Putamen (tissue), 1 donor: ENCODE data around the gene CHMP4B.

ENCODE experiments used
- DNase-seq: peaks from one replicate; pipeline ENCODE4 v3.0.0-alpha.2; 2016; ENCODE audit warnings: low spot score

The CHMP4B gene

GRCh38 chr20:33863440-33864323 lies 52.5 kb downstream of the CHMP4B start:
- no peak for DNase-seq

GRCh38 chr20:33864324-33864963 lies 53.3 kb downstream of the CHMP4B start:
- no peak for DNase-seq

GRCh38 chr20:33865761-33866370 lies 54.7 kb downstream of the CHMP4B start:
- no peak for DNase-seq

GRCh38 chr20:33866398-33867100 lies 55.4 kb downstream of the CHMP4B start:
- DNase-seq, result no peak

GRCh38 chr20:33868042-33868441 lies 56.9 kb downstream of the CHMP4B start:
- no peak for DNase-seq

- no peak for DNase-seq
Measured at GRCh38 chr20:33868595-33868994, 57.4 kb downstream of the CHMP4B start.

GRCh38 chr20:33869283-33869682 lies 58.1 kb downstream of the CHMP4B start:
- no peak for DNase-seq

- no peak for DNase-seq
Measured at GRCh38 chr20:33871362-33871761, 60.2 kb downstream of the CHMP4B start.

- no peak for DNase-seq
Measured at GRCh38 chr20:33874129-33874528, 63.0 kb downstream of the CHMP4B start.

- no peak for DNase-seq
Measured at GRCh38 chr20:33875055-33875454, 63.9 kb downstream of the CHMP4B start.

GRCh38 chr20:33875534-33876026 lies 64.4 kb downstream of the CHMP4B start:
- DNase-seq, result no peak

GRCh38 chr20:33878583-33878982 lies 67.4 kb downstream of the CHMP4B start:
- DNase-seq, result no peak

GRCh38 chr20:33880396-33880795 lies 69.2 kb downstream of the CHMP4B start:
- no peak for DNase-seq

- DNase-seq, result no peak
Measured at GRCh38 chr20:33881989-33882388, 70.8 kb downstream of the CHMP4B start.

- DNase-seq, result no peak
Measured at GRCh38 chr20:33882481-33882880, 71.3 kb downstream of the CHMP4B start.

- DNase-seq, result no peak
Measured at GRCh38 chr20:33883164-33883563, 72.0 kb downstream of the CHMP4B start.

GRCh38 chr20:33884633-33885032 lies 73.5 kb downstream of the CHMP4B start:
- DNase-seq, result no peak

- DNase-seq, result no peak
Measured at GRCh38 chr20:33889312-33889711, 78.2 kb downstream of the CHMP4B start.

GRCh38 chr20:33890557-33890956 lies 79.4 kb downstream of the CHMP4B start:
- DNase-seq, result no peak

GRCh38 chr20:33893314-33893713 lies 82.2 kb downstream of the CHMP4B start:
- DNase-seq, result no peak

GRCh38 chr20:33894798-33895197 lies 83.7 kb downstream of the CHMP4B start:
- no peak for DNase-seq

GRCh38 chr20:33896509-33896908 lies 85.4 kb downstream of the CHMP4B start:
- DNase-seq, result no peak
